ENCODE measurements around the gene RIPOR3.

DNA sequence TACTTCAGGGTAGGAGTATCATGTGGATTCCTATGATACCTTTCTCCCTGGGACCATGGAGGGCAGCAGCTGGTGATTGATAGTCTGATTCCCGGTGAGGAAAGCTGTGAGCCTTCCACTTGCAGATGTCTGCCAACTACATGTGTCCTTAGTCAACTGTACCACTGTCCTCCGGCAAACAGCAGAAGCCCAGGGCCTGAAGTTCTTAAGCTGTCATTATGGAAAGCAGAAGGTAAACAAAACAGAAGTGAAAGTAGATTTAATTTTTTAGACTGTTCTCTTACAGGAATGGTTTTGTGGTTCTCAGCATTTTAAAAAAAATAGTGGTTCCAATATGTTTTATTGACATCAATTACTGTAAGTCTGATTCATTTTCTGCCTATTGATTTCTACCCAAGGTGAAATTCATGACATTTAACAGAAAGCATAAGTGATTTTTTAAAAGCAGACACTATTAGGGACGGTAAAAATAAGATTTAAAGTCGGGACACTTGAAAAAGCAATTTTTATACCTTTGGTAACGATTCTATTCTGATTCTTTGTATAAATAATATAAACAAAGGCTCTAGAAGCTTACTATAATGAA is 144.5 kb downstream of the RIPOR3 start:
- TF ChIP-seq, protein P1, sequence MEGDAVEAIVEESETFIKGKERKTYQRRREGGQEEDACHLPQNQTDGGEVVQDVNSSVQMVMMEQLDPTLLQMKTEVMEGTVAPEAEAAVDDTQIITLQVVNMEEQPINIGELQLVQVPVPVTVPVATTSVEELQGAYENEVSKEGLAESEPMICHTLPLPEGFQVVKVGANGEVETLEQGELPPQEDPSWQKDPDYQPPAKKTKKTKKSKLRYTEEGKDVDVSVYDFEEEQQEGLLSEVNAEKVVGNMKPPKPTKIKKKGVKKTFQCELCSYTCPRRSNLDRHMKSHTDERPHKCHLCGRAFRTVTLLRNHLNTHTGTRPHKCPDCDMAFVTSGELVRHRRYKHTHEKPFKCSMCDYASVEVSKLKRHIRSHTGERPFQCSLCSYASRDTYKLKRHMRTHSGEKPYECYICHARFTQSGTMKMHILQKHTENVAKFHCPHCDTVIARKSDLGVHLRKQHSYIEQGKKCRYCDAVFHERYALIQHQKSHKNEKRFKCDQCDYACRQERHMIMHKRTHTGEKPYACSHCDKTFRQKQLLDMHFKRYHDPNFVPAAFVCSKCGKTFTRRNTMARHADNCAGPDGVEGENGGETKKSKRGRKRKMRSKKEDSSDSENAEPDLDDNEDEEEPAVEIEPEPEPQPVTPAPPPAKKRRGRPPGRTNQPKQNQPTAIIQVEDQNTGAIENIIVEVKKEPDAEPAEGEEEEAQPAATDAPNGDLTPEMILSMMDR (optimal IDR thresholded peaks at IDR 0.05 in 1 of 3, IDR thresholded peaks at IDR 0.05 in 1 of 3, conservative IDR thresholded peaks at IDR 0.05 in 1 of 3; ENCODE audit: extremely low read depth in 1 of 3, insufficient read depth in 2 of 3, low read length in 3 of 3) = no peak
- no peak for TF ChIP-seq EZH2 (IDR thresholded peaks at IDR 0.05; ENCODE audit: low read length)
